ENCODE measurements around the gene MYBPC3. TPM values are rescaled to one million over a fixed set of nuclear protein-coding genes. Genes with fewer than 3 reads are reported as not detected.

The MYBPC3 gene
- total RNA-seq, 4 donors from 2014 or later: not detected

DNA sequence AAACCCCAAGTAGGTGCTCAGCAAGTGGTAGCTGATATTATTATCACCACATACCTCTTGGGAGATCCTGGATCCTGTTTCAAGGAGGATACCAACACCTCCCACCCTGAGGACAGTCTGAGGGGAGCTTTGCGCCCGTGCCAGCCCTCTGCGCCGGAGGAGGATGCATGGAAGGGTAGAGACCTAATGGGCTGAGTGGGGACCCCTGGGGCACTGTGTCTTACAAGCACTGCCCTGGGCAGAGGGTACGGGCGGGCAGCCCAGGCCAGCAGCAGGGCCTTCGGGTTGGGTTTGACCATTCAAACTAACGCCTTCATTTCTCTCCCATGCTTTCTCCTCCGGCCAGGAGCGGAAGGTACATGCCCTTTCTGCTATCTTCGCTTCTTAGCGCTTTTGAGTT lies 26.3 kb downstream of the MYBPC3 start:
- in situ Hi-C loops (cut with MboI; ENCODE audit: low pct_ligation_motif_present in 1 of 4, low pct_unique_long_range_greater_than_20kb in 1 of 4, low sequenced_read_pairs in 3 of 4): no loop called here
- Histone ChIP-seq H3K9me3 (no peaks in the 10 kb centered on the region), H3K27ac (no peak overlapping the region), H3K4me3 (no peak overlapping the region), H3K27me3 (no peaks in the 10 kb centered on the region), H3K4me1 (peaks cover 0 to 10% (median 3%) of the 10 kb centered on the region in 4 donors), H3K36me3 (peaks cover 0 to 48% (median 12%) of the 10 kb centered on the region in 4 donors)
- no peak for DNase-seq
- WGBS, 2 donors (ENCODE audit: low coverage in 1 of 2): 96% methylated on average over 12 of the region's 12 CpGs; no CpG with 5 or more reads in 1 of the 2 donors
- TF ChIP-seq, protein P1, sequence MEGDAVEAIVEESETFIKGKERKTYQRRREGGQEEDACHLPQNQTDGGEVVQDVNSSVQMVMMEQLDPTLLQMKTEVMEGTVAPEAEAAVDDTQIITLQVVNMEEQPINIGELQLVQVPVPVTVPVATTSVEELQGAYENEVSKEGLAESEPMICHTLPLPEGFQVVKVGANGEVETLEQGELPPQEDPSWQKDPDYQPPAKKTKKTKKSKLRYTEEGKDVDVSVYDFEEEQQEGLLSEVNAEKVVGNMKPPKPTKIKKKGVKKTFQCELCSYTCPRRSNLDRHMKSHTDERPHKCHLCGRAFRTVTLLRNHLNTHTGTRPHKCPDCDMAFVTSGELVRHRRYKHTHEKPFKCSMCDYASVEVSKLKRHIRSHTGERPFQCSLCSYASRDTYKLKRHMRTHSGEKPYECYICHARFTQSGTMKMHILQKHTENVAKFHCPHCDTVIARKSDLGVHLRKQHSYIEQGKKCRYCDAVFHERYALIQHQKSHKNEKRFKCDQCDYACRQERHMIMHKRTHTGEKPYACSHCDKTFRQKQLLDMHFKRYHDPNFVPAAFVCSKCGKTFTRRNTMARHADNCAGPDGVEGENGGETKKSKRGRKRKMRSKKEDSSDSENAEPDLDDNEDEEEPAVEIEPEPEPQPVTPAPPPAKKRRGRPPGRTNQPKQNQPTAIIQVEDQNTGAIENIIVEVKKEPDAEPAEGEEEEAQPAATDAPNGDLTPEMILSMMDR (IDR thresholded peaks at IDR 0.05): no peak
- TF ChIP-seq POLR2A (IDR thresholded peaks at IDR 0.05) (no peak), EP300 (IDR thresholded peaks at IDR 0.05; ENCODE audit: low read depth) (no peak)
- intact Hi-C loops (cut with DNase I; ENCODE audit: low total_unique reads): no loop called here

DNA sequence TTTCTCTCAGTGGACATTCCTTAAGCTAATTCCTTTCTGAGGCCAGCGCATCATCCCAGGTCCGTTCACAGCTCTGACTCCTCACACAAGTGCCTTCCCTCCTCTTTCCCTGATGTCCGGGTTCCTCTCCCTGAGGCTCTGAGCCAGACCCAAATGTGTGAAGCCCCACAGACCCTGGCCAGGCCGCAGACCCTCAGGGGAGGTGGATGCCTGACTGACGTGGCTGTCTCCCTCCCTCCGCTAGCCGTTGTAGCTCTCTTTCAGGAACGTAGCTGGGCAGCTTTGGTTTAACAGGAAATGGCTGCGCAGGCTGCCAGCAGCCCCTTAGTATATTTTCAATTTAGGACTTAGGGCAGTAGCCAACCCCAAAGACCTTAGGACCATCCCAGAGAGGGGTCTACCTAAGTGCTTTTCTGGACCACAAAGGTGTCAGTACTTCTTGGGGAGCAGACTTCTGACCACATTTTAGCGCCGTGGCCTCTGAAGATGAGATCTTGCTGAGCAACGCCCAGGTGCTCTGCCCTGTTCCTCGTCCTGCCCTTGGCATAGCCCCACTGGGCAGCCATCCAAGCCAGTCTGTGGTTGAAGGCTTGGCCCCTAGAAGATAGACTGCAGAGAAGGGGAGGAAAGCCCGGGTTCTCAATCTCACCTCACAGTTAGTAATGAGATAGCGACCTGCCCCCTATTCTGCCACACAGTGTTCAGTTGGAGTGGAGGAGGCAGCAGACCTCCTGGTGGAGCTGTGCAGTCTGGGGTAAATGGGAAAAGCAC lies 27.0 kb downstream of the MYBPC3 start:
- Histone ChIP-seq H3K27me3 (no peaks in the 10 kb centered on the region), H3K4me1 (peaks cover 0 to 6% (median 2%) of the 10 kb centered on the region in 4 donors), H3K4me3 (no peak overlapping the region), H3K36me3 (peaks cover 0 to 48% (median 12%) of the 10 kb centered on the region in 4 donors), H3K27ac (no peak overlapping the region), H3K9me3 (no peaks in the 10 kb centered on the region)
- intact Hi-C loops (cut with DNase I; ENCODE audit: low total_unique reads): no loop called here
- 84 to 92% methylated on average over 2 to 15 of the region's 15 CpGs for WGBS, 2 donors (ENCODE audit: low coverage in 1 of 2)
- no peak for TF ChIP-seq EP300 (IDR thresholded peaks at IDR 0.05; ENCODE audit: low read depth)
- TF ChIP-seq POLR2A (IDR thresholded peaks at IDR 0.05): no peak
- TF ChIP-seq, protein P1 (IDR thresholded peaks at IDR 0.05): no peak
- no peak for TF ChIP-seq POLR2AphosphoS5 (IDR thresholded peaks at IDR 0.05)
- DNase-seq: no peak
- in situ Hi-C loops (cut with MboI; ENCODE audit: low pct_ligation_motif_present in 1 of 4, low pct_unique_long_range_greater_than_20kb in 1 of 4, low sequenced_read_pairs in 3 of 4): no loop called here

DNA sequence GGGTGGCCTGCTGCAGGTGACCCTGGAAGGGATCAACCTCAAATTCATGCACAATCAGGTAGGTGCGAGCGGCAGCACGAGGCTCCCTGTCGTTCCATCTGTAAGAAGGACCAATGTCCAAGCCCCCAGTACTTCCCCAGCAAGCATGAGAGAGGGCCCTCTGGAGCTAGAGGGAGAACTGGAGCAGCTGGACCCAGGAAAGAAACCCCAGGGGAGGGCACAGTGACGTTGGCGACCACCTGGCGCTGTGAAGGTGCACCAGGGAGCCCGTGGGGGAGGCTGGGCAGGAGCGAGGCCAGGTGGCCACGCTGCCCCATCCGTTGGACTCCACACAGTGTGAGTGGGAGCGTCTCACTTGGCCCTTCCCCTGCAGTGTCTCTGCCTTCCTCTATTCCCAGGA lies 28.0 kb downstream of the MYBPC3 start:
- DNase-seq: no peak
- in situ Hi-C loops (cut with MboI; ENCODE audit: low pct_ligation_motif_present in 1 of 4, low pct_unique_long_range_greater_than_20kb in 1 of 4, low sequenced_read_pairs in 3 of 4): no loop called here
- H3K9me3 ChIP-seq: no peaks in the 10 kb centered on the region
- peaks cover 0 to 45% (median 12%) of the 10 kb centered on the region in 4 donors for H3K36me3 ChIP-seq
- TF ChIP-seq POLR2AphosphoS5 (IDR thresholded peaks at IDR 0.05): no peak
- TF ChIP-seq EP300 (IDR thresholded peaks at IDR 0.05; ENCODE audit: low read depth): no peak
- TF ChIP-seq, protein P1 (IDR thresholded peaks at IDR 0.05): no peak
- no peak for TF ChIP-seq POLR2A (IDR thresholded peaks at IDR 0.05)
- no peaks in the 10 kb centered on the region for H3K4me1 ChIP-seq
- 91% methylated on average over 11 of the region's 12 CpGs; no CpG with 5 or more reads in 1 of the 2 donors for WGBS, 2 donors (ENCODE audit: low coverage in 1 of 2)
- H3K27ac ChIP-seq: no peak overlapping the region
- H3K27me3 ChIP-seq: no peaks in the 10 kb centered on the region
- intact Hi-C loops (cut with DNase I; ENCODE audit: low total_unique reads): no loop called here
- H3K4me3 ChIP-seq: no peak overlapping the region

DNA sequence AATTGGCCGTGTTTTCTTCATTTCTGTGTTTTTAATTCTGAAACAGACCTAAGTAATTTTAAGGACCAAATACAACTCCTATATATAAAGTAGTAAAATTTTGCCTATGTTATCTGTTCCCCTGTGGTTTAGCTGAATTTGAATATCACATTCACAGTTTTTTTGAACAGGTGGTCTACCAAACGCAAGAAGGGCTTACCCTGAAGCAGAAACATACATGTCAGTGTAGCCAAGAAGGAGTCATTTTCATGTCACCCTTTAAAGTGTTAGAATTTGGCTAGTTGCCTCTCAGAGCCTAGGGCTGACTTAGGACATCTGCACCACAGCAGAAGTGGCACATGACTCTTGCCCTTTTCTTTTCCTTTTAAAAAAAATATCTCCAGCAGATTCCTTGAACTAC lies 34.3 kb downstream of the MYBPC3 start:
- WGBS, 2 donors (ENCODE audit: low coverage in 1 of 2): 85 to 100% methylated on average over 2 of the region's 2 CpGs
- intact Hi-C loops (cut with DNase I; ENCODE audit: low total_unique reads) (no loop called here), in situ Hi-C loops (cut with MboI; ENCODE audit: low pct_ligation_motif_present in 1 of 4, low pct_unique_long_range_greater_than_20kb in 1 of 4, low sequenced_read_pairs in 3 of 4) (no loop called here)
- no peak for DNase-seq
- Histone ChIP-seq H3K9me3 (no peaks in the 10 kb centered on the region), H3K4me3 (no peak overlapping the region), H3K36me3 (peaks cover 0 to 56% (median 23%) of the 10 kb centered on the region in 4 donors), H3K27ac (no peak overlapping the region), H3K4me1 (no peaks in the 10 kb centered on the region), H3K27me3 (no peaks in the 10 kb centered on the region)
- TF ChIP-seq POLR2AphosphoS5 (IDR thresholded peaks at IDR 0.05): no peak
- no peak for TF ChIP-seq POLR2A (IDR thresholded peaks at IDR 0.05)
- TF ChIP-seq, protein P1 (IDR thresholded peaks at IDR 0.05): no peak
- TF ChIP-seq EP300 (IDR thresholded peaks at IDR 0.05; ENCODE audit: low read depth): no peak
